OCI-LY3 (cell line): ENCODE data around the gene ZNF12.

Source experiments
- CTCF ChIP-seq: fragments of 200-600, 300-600 bp; sonication (generic); IDR thresholded peaks from 2 replicates; pipeline ENCODE4 v1.5.1; 2014; ENCODE audit warnings: antibody characterized with exemption, low read length, low read depth
- EZH2phosphoT487 ChIP-seq: fragments of 200-600 bp; shearing (Covaris generic); IDR thresholded peaks from 2 replicates; pipeline ENCODE4 v1.6.1; 2018; ENCODE audit warnings: antibody characterized with exemption, mixed run types, low read depth

GRCh38 chr7:6701860-6702259 lies 4.9 kb downstream of the ZNF12 start:
- TF ChIP-seq CTCF (no peak), EZH2phosphoT487 (no peak)
